Mesothelial cell of epicardium (in vitro differentiated cells): Measurements from ENCODE around the gene ADCY10. TPM values are rescaled to one million over a fixed set of nuclear protein-coding genes. Genes with fewer than 3 reads are reported as not detected.
"Not testable (repeated sequence)": the region's sequence is repeated elsewhere in the genome, so short reads cannot be mapped to it uniquely, and the experiment has no call there.

Experiments
- DNase-seq, 2 experiments: peaks; one replicate each; pipeline ENCODE4 v3.0.0; 2021; ENCODE audit warnings: low spot score in 2 of 2; ENCODE audit not compliant: unreplicated experiment in 2 of 2
- H3K27ac Mint-ChIP-seq: 2 replicates; pipeline ENCODE4 v1.8.0; 2021; ENCODE audit warnings: mixed read lengths
- H3K27me3 Mint-ChIP-seq: 2 replicates; pipeline ENCODE4 v1.8.0; 2021; ENCODE audit warnings: low read depth, mixed read lengths
- H3K36me3 Mint-ChIP-seq: 2 replicates; pipeline ENCODE4 v1.8.0; 2021; ENCODE audit warnings: mixed read lengths
- H3K4me1 Mint-ChIP-seq: 2 replicates; pipeline ENCODE4 v1.8.0; 2021; ENCODE audit warnings: mixed read lengths
- H3K4me3 Mint-ChIP-seq: 2 replicates; pipeline ENCODE4 v1.8.0; 2021; ENCODE audit warnings: mild to moderate bottlenecking, moderate library complexity, mixed read lengths
- H3K9me3 Mint-ChIP-seq: 2 replicates; pipeline ENCODE4 v1.8.0; 2021; ENCODE audit warnings: mixed read lengths
- total RNA-seq: library from RNA; stranded (reverse); gene quantifications from 3 replicates; pipeline ENCODE4 v1.2.1, GENCODE V29; 2021
- TF ChIP-seq, protein P1 (sequence below): fragments of 200-600 bp; sonication (generic); IDR thresholded peaks from one replicate; pipeline ENCODE4 v1.5.0; 2021; ENCODE audit warnings: antibody characterized with exemption; ENCODE audit not compliant: unreplicated experiment

Gene ADCY10
- total RNA-seq, 1 donor from 2014 or later, result 0.04 TPM

DNA sequence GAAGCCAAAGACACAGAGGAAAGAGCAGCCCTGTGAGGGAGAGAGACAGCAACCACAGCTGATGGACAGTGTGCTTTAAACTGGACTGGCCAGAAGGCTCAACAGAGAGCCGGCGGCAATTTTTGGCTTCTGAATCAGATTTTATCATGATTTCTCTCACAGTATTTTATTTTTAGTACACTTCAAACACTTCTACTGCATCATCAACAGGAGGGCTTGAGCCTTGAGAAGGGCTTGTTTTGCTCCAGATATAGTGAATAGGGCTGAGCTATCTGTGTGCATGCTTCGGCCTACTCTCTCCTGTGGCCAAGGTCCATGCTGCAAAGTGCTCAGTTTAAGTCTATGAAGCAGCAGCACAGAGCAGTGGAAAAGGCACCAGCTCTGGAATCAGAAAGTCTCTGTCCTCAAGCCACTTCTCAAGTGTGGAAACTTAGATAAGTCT lies 33.3 kb downstream of the ADCY10 start:
- Mint-ChIP-seq H3K27ac (no peak overlapping the region), H3K4me1 (peaks cover 1% of the 10 kb centered on the region), H3K36me3 (peaks cover 3% of the 10 kb centered on the region), H3K4me3 (no peak overlapping the region), H3K9me3 (peaks cover 10% of the 10 kb centered on the region), H3K27me3 (no peaks in the 10 kb centered on the region)
- TF ChIP-seq, protein P1, sequence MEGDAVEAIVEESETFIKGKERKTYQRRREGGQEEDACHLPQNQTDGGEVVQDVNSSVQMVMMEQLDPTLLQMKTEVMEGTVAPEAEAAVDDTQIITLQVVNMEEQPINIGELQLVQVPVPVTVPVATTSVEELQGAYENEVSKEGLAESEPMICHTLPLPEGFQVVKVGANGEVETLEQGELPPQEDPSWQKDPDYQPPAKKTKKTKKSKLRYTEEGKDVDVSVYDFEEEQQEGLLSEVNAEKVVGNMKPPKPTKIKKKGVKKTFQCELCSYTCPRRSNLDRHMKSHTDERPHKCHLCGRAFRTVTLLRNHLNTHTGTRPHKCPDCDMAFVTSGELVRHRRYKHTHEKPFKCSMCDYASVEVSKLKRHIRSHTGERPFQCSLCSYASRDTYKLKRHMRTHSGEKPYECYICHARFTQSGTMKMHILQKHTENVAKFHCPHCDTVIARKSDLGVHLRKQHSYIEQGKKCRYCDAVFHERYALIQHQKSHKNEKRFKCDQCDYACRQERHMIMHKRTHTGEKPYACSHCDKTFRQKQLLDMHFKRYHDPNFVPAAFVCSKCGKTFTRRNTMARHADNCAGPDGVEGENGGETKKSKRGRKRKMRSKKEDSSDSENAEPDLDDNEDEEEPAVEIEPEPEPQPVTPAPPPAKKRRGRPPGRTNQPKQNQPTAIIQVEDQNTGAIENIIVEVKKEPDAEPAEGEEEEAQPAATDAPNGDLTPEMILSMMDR, result no peak
- no peak for DNase-seq

DNA sequence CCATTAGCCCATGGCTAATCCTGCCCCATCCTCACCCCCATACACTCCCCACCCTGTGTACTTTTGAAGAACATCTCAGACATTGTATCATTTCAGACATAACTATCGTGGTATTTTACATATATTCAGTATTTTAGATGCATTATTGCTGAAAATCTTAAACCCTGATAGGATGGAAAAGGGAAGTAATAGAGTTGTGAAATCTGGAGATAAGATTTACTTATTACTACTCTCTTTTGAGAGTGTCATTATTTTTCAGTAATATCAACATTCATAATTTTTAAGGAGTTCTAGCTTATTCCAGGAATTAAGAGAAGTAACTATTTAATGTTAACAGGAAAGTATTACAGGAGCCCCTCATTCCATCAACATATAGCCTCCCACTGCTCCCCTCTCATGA lies 34.4 kb downstream of the ADCY10 start:
- Mint-ChIP-seq H3K27ac (no peak overlapping the region), H3K4me1 (peaks cover 1% of the 10 kb centered on the region), H3K4me3 (no peak overlapping the region), H3K27me3 (no peaks in the 10 kb centered on the region), H3K36me3 (no peaks in the 10 kb centered on the region), H3K9me3 (peaks cover 3% of the 10 kb centered on the region)
- DNase-seq, result no peak
- TF ChIP-seq, protein P1, result no peak

DNA sequence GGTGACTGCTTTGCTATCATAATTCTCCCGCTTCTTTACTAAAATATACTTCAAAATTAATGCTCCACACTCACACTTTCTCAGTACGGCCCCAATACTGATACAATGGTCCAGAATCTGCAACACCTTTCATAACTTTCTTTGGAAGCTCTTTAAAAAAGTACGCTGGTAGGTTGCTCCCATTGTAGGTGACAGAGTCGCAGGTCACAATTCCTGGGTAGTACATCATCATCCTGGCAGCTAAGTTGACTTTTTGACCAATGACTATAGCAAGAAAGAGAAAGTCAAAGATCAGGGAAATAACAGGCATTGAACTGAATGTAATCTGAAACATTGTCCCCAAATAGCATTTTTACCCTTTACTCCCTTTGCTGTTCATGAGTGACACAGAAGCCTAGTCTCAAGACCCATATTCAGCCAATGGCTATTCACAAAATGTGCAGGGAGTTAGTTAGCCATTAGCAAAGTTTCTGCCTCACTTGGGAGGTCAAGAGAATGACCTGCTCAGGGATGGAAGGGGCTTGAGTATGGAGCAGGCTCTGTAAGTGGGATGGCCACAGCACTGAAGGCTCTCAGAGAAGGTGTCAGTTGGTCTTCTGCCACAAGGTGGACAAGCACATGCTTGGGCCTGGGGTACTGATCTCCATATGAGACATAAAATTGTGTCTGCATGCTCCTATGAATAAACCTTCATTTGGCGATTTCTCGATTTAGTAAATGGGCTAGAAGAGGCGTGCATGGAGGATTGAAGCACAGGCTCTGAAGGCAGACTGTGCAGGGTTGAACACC lies 35.4 kb downstream of the ADCY10 start:
- no peaks in the 10 kb centered on the region for H3K27me3 Mint-ChIP-seq

DNA sequence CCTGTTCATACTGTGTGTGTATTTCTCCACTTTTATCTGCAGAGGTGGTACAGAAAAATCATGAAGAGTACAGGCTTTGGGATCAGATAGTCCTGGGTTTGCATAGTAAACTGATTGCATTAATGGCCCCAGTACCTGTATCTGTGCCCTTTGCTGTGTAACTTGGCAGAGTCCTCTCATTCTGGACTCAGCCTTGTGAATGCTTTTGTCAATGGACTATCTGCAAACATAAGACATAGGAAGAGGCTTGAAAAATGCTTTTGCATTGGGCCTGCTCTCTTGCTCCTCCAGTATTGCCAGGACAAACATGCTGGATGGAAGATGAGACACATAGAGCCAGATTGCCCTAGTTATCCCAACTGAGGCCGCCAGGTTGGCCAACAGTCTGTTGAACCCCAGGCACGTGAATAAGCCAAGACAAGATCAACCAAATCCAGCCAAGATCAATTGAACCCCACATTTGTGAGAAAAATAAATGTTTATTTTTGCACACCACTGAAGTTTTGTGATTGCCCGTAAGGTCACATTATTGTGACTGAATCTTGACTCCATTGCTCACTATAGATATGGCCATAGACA lies 37.2 kb downstream of the ADCY10 start:
- H3K27ac Mint-ChIP-seq, result no peak overlapping the region

More for the DNA sequence above, 35.4 kb downstream of the ADCY10 start:
- Mint-ChIP-seq H3K27ac (no peak overlapping the region), H3K36me3 (no peaks in the 10 kb centered on the region), H3K4me3 (no peak overlapping the region), H3K9me3 (no peaks in the 10 kb centered on the region), H3K4me1 (peaks cover 1% of the 10 kb centered on the region)
- DNase-seq, result no peak
- TF ChIP-seq, protein P1, result no peak

DNA sequence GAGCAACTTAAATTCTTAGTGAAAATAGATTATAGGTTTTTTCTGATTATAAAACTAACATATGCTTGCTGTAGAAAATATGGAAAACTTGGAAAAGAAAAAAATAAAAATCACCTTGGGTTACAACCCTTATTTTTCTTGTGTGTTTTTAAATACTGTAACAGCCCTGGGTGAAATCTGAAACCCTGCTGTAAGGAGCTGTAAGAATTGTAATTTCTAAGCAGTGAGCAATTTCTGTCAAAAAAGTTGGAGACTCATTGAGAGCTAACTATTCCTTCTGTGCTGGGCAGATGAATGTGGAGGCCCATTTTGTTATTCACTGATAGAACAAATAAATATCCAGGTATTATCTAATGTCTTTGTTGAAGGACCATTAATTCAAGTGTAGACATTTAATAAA lies 42.6 kb downstream of the ADCY10 start:
- no peaks in the 10 kb centered on the region for H3K36me3 Mint-ChIP-seq
- TF ChIP-seq, protein P1, result no peak
- no peak for DNase-seq
- H3K27ac Mint-ChIP-seq, result no peak overlapping the region
- H3K27me3 Mint-ChIP-seq, result no peaks in the 10 kb centered on the region
- H3K4me3 Mint-ChIP-seq, result no peak overlapping the region
- H3K4me1 Mint-ChIP-seq, result peaks cover 18% of the 10 kb centered on the region
- H3K9me3 Mint-ChIP-seq, result no peaks in the 10 kb centered on the region

More for the DNA sequence above, 37.2 kb downstream of the ADCY10 start:
- Mint-ChIP-seq H3K4me1 (peaks cover 1% of the 10 kb centered on the region), H3K4me3 (no peak overlapping the region), H3K27me3 (no peaks in the 10 kb centered on the region), H3K9me3 (no peaks in the 10 kb centered on the region), H3K36me3 (no peaks in the 10 kb centered on the region)
- TF ChIP-seq, protein P1, result no peak
- no peak for DNase-seq

DNA sequence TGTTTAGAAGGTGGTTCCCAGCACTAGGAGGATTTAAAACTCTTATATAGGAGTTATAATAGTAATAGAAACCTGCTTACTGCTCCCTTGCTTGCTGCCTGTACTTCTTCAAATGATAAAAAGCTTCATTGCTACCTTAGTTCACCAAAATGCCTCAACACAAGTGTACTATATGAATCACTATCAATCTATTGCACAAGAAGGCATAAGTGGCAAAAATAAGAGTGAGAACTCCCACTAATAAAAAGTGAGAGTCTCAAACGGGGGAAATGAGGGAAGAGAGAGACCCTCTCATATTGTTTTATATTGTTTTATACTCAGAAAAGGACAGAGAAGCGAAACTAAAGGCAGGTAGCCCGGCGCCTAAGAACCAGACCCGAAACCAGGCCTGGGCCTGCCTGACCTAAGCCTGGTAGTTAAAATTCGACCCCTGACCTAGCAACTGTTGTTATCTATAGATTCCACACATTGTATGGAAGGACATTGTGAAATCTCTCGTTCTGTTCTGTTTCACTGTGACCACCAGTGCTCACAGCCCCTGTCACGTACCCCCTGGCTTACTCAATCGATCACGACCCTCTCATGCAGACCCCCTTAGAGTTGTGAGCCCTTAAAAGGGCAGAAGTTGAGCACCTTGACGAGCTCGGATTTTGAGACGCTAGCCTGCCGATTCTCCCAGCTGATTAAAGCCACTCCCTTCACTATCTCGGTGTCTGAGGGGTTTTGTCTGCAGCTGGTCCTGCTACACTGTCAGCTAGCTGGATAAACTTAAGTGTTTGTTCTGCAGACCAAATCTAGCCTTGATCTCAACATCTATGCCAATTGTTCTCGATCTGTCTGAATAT lies 44.6 kb downstream of the ADCY10 start:
- H3K4me3 Mint-ChIP-seq, result peak overlapping the region; percentile 42
- H3K27me3 Mint-ChIP-seq, DNase-seq, H3K36me3 Mint-ChIP-seq, H3K9me3 Mint-ChIP-seq: not testable (repeated sequence)
- peak overlapping the region; percentile 57 for H3K27ac Mint-ChIP-seq
- H3K4me1 Mint-ChIP-seq, result peaks cover 18% of the 10 kb centered on the region

DNA sequence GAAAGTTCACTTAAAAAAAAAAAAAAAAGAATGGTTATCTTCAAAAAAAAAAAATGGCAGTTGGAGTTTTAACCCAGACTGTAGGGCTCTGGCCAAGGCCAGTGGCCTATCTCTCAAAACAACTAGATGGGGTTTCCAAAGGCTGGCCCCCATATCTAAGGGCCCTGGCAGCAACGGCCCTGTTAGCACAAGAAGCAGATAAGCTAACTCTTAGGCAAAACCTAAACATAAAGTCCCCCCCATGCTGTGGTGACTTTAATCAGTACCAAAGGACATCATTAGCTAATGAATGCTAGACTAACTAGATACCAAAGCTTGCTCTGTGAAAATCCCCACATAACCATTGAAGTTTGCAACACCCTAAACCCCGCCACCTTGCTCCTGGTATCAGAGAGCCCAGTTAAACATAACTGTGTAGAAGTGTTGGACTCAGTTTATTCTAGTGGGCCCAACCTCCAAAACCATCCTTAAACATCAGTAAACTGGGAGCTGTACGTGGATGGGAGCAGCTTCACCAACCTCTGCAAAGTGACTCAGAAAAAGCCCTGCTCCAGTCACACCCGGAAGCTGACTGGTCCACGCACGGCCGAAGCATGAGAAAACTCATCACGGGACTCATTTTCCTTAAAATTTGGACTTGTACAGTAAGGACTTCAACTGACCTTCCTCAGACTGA lies 47.1 kb downstream of the ADCY10 start:
- H3K4me3 Mint-ChIP-seq, H3K36me3 Mint-ChIP-seq, DNase-seq, H3K9me3 Mint-ChIP-seq, H3K27me3 Mint-ChIP-seq, H3K27ac Mint-ChIP-seq: not testable (repeated sequence)
- peaks cover 18% of the 10 kb centered on the region for H3K4me1 Mint-ChIP-seq

DNA sequence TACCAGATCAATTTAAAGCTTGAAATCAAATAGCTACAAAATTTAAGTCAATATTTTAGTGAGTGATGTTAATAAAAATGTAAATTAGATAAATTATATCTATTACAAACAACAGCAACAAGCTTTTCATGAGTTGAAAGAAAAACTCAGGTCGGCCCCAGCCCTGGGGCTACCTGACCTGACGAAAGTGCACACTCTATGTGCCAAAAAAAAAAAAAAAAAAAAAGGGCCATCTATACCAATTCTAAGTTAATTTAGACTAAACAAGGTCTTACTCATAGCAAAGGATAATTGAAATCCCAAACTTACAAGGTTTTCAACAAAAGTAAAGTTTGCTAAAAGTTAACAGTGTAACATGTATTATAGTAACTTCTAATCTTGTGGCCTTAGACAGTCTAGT lies 47.6 kb downstream of the ADCY10 start:
- H3K4me3 Mint-ChIP-seq, DNase-seq, H3K36me3 Mint-ChIP-seq, H3K27me3 Mint-ChIP-seq, H3K27ac Mint-ChIP-seq, H3K9me3 Mint-ChIP-seq: not testable (repeated sequence)
- H3K4me1 Mint-ChIP-seq, result peaks cover 16% of the 10 kb centered on the region
